HL-60 (cell line): ENCODE results near the gene DNAAF5.

Experiments
- CTCF ChIP-seq: IDR thresholded peaks from one replicate; pipeline ENCODE4 v1.5.1; 2011; ENCODE audit warnings: low read length, control low read depth, inconsistent platforms; ENCODE audit not compliant: insufficient read depth
- GABPA ChIP-seq: IDR thresholded peaks from 2 replicates; pipeline ENCODE4 v1.6.1; 2012; ENCODE audit warnings: low read depth
- POLR2AphosphoS5 ChIP-seq: IDR thresholded peaks from 2 replicates; pipeline ENCODE4 v1.6.1; 2012; ENCODE audit warnings: low read depth

- TF ChIP-seq CTCF: no peak
- TF ChIP-seq POLR2AphosphoS5: no peak
- no peak for TF ChIP-seq GABPA
These were observed 89.1 kb downstream of the DNAAF5 start for GRCh38 chr7:815284-816216.
